HepG2 (cell line): ENCODE measurements around the gene CHFR. TPM values are rescaled to one million over a fixed set of nuclear protein-coding genes. Genes with fewer than 3 reads are reported as not detected.

Experiments used
- GLI4 ChIP-seq: sonication (generic); formaldehyde crosslinking; IDR thresholded peaks from 2 replicates; pipeline ENCODE4 v1.5.1; 2020; ENCODE audit warnings: missing genetic modification reagents, mild to moderate bottlenecking, moderate library complexity, borderline replicate concordance
- NFIB ChIP-seq: sonication (generic); formaldehyde crosslinking; IDR thresholded peaks from 2 replicates; pipeline ENCODE4 v1.9.0; 2021; ENCODE audit warnings: missing genetic modification reagents, mild to moderate bottlenecking, borderline replicate concordance
- SAFB2 ChIP-seq: sonication (generic); formaldehyde crosslinking; IDR thresholded peaks from 2 replicates; pipeline ENCODE4 v1.5.1; 2020; ENCODE audit warnings: missing genetic modification reagents, low read depth, mild to moderate bottlenecking, borderline replicate concordance
- SOX5 ChIP-seq: IDR thresholded peaks from 2 replicates; pipeline ENCODE4 v1.6.1; 2016; ENCODE audit warnings: borderline replicate concordance
- TGIF2 ChIP-seq: IDR thresholded peaks from 2 replicates; pipeline ENCODE4 v1.6.1; 2016; ENCODE audit warnings: control low read depth, missing compliant biosample characterization
- ZNF547 ChIP-seq: sonication (generic); formaldehyde crosslinking; IDR thresholded peaks from 2 replicates; pipeline ENCODE4 v1.5.1; 2020; ENCODE audit warnings: mild to moderate bottlenecking, missing genetic modification reagents
- polyA plus RNA-seq, 8 experiments: library from polyadenylated mRNA; depleted of rRNA in 3 of 8; stranded (reverse) in 7 of 8; unstranded in 1 of 8; fragments of >200 nt; fragmentation: Illumina TruSeq in 4 of 8; extraction: Trizol in 4 of 8; gene quantifications; 2 replicates each; pipeline versions ENCODE4 v1.2.1 to v1.2.3, GENCODE V29; 2011 to 2016; ENCODE audit warnings: low read depth in 4 of 8, missing spikeins in 1 of 8, mixed read lengths in 1 of 8; ENCODE audit not compliant: insufficient read depth in 1 of 8
- total RNA-seq, 5 experiments: library from RNA; depleted of rRNA; stranded (reverse); fragments of >200 nt; fragmentation: Illumina TruSeq; extraction: Trizol; gene quantifications; 2 replicates each; pipeline ENCODE4 v1.2.3, GENCODE V29; 2016; ENCODE audit warnings: low read depth in 1 of 5
- TF ChIP-seq, protein P1 (sequence below): sonication (generic); formaldehyde crosslinking; IDR thresholded peaks from 2 replicates; pipeline ENCODE4 v1.4.0; 2020; ENCODE audit warnings: missing genetic modification reagents, borderline replicate concordance
- TF ChIP-seq, protein P2 (sequence below): sonication (generic); formaldehyde crosslinking; IDR thresholded peaks from 2 replicates; pipeline ENCODE4 v1.5.1; 2020; ENCODE audit warnings: mild to moderate bottlenecking, missing genetic modification reagents, borderline replicate concordance
- TF ChIP-seq, protein P3 (sequence below): sonication (generic); formaldehyde crosslinking; IDR thresholded peaks from 2 replicates; pipeline ENCODE4 v1.4.0; 2020; ENCODE audit warnings: missing genetic modification reagents, low read depth, mild to moderate bottlenecking, borderline replicate concordance
- TF ChIP-seq, protein P4 (sequence below): sonication (generic); formaldehyde crosslinking; IDR thresholded peaks from 2 replicates; pipeline ENCODE4 v1.9.0; 2021; ENCODE audit warnings: missing genetic modification reagents, mild to moderate bottlenecking, borderline replicate concordance

CHFR gene
- total and polyA plus RNA-seq, 2 of the 13 experiments (the other 11 are each of a cell fraction or from before 2014, with no cell fraction given), result 21.4 to 21.5 TPM

DNA sequence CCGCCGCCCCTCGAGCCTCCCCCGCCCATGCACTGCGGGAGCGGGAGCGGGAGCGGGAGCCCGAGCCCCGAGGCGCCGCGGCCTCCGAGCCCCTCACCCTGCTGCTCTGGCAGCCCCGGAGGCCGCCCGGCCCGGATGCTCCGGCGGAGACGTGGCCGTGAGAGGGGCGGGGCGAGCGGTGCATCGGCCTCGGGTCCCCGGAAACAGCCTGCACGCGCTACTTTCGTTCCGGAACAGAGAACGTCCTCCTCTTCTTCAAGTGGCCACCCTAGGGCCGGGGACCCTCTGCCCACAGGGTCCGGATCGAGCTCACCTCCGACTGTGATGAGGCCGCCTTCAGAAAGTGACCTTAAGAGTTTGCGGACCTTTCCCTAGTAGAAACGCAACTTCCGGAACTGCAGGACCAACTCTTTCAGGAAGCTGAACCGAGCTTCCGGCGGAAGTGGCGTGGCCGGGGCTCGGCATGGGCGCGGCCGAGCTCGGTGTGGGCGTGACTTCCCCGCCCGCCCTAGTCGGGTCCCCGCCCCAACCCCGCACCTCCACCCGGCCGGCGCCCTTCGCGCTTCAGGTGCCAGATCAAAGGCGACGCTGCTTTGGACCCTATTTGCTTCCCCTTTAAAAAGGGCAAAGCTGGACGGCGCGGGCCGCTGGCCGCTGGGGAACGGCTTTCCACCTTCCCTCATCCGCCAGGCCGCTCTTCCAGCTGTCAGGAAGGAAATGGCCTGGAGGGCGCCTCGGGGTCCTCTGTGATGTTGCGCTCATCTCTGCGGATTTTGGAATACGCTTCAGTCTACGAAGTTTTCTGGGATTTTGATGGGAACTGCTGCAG lies 58.5 kb downstream of the CHFR start, which contains the start of gene GOLGA3 (continued):
- peak; percentile 76; the same call in 1 of the 2 replicates for TF ChIP-seq GLI4
- TF ChIP-seq ZNF547, result no peak
- TF ChIP-seq NFIB, result no peak
- TF ChIP-seq, protein P1, sequence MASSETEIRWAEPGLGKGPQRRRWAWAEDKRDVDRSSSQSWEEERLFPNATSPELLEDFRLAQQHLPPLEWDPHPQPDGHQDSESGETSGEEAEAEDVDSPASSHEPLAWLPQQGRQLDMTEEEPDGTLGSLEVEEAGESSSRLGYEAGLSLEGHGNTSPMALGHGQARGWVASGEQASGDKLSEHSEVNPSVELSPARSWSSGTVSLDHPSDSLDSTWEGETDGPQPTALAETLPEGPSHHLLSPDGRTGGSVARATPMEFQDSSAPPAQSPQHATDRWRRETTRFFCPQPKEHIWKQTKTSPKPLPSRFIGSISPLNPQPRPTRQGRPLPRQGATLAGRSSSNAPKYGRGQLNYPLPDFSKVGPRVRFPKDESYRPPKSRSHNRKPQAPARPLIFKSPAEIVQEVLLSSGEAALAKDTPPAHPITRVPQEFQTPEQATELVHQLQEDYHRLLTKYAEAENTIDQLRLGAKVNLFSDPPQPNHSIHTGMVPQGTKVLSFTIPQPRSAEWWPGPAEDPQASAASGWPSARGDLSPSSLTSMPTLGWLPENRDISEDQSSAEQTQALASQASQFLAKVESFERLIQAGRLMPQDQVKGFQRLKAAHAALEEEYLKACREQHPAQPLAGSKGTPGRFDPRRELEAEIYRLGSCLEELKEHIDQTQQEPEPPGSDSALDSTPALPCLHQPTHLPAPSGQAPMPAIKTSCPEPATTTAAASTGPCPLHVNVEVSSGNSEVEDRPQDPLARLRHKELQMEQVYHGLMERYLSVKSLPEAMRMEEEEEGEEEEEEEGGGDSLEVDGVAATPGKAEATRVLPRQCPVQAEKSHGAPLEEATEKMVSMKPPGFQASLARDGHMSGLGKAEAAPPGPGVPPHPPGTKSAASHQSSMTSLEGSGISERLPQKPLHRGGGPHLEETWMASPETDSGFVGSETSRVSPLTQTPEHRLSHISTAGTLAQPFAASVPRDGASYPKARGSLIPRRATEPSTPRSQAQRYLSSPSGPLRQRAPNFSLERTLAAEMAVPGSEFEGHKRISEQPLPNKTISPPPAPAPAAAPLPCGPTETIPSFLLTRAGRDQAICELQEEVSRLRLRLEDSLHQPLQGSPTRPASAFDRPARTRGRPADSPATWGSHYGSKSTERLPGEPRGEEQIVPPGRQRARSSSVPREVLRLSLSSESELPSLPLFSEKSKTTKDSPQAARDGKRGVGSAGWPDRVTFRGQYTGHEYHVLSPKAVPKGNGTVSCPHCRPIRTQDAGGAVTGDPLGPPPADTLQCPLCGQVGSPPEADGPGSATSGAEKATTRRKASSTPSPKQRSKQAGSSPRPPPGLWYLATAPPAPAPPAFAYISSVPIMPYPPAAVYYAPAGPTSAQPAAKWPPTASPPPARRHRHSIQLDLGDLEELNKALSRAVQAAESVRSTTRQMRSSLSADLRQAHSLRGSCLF, result no peak
- TF ChIP-seq SOX5, result peak; percentile 14; the same call in 1 of the 2 replicates
- TF ChIP-seq, protein P2, sequence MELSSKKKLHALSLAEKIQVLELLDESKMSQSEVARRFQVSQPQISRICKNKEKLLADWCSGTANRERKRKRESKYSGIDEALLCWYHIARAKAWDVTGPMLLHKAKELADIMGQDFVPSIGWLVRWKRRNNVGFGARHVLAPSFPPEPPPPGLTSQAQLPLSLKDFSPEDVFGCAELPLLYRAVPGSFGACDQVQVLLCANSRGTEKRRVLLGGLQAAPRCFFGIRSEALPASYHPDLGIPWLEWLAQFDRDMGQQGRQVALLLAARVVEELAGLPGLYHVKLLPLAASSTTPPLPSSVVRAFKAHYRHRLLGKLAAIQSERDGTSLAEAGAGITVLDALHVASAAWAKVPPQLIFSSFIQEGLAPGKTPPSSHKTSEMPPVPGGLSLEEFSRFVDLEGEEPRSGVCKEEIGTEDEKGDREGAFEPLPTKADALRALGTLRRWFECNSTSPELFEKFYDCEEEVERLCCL (CRISPR knock-in tag), result no peak
- peak; percentile 56; the same call in 1 of the 2 replicates for TF ChIP-seq SAFB2 (CRISPR knock-in tag)
- TF ChIP-seq, protein P3, sequence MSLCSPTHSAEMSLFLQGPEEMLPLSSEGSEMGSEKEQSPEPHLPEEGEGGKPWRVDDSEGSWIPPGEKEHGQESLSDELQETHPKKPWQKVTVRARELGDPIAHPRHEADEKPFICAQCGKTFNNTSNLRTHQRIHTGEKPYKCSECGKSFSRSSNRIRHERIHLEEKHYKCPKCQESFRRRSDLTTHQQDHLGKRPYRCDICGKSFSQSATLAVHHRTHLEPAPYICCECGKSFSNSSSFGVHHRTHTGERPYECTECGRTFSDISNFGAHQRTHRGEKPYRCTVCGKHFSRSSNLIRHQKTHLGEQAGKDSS, result no peak
- TF ChIP-seq, protein P4, sequence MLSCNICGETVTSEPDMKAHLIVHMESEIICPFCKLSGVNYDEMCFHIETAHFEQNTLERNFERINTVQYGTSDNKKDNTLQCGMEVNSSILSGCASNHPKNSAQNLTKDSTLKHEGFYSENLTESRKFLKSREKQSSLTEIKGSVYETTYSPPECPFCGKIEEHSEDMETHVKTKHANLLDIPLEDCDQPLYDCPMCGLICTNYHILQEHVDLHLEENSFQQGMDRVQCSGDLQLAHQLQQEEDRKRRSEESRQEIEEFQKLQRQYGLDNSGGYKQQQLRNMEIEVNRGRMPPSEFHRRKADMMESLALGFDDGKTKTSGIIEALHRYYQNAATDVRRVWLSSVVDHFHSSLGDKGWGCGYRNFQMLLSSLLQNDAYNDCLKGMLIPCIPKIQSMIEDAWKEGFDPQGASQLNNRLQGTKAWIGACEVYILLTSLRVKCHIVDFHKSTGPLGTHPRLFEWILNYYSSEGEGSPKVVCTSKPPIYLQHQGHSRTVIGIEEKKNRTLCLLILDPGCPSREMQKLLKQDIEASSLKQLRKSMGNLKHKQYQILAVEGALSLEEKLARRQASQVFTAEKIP (CRISPR knock-in tag), result no peak
- TF ChIP-seq TGIF2, result no peak; the same call in 1 of the 2 replicates
